OCI-LY7 (cell line): ENCODE measurements around the gene GPHN. TPM values are rescaled to one million over a fixed set of nuclear protein-coding genes. Genes with fewer than 3 reads are reported as not detected.

ENCODE experiments used
- BruUV-seq: library from RNA; stranded (reverse); fragments of 400-500 nt; replicated peaks from 2 replicates; lab custom pipeline; 2021; lab: Mats Ljungman, UMichigan
- CTCF ChIA-PET: fragments of 300-600 bp; sonication (Branson Sonifier 250); formaldehyde crosslinking; loops from one replicate; lab custom pipeline; 2022; ENCODE audit warnings: antibody characterized with exemption; ENCODE audit not compliant: unreplicated experiment; lab: Charles Lee
- POLR2A ChIA-PET: fragments of 300-600 bp; sonication (Branson Sonifier 250); formaldehyde crosslinking; loops from one replicate; lab custom pipeline; 2022; ENCODE audit warnings: antibody characterized with exemption; lab: Charles Lee
- DNase-seq: peaks from one replicate; pipeline ENCODE4 v3.0.0-alpha.2; 2015; ENCODE audit warnings: low spot score
- H2AFZ ChIP-seq: fragments of 200-600 bp; sonication (generic), shearing (Covaris generic); 2 replicates; pipeline ENCODE4 v1.6.1; 2014; ENCODE audit warnings: mild to moderate bottlenecking, antibody characterized with exemption, low read length, moderate library complexity
- H3K27ac ChIP-seq: fragments of 200-600 bp; sonication (generic); 2 replicates; pipeline ENCODE4 v1.5.1; 2014; ENCODE audit warnings: mixed run types, low read depth, mild to moderate bottlenecking, moderate library complexity, low read length, inconsistent platforms; ENCODE audit not compliant: poor library complexity, severe bottlenecking
- H3K36me3 ChIP-seq: fragments of 200-600 bp; sonication (generic); 2 replicates; pipeline ENCODE4 v1.6.1; 2014; ENCODE audit warnings: mild to moderate bottlenecking, antibody characterized with exemption, low read length, moderate library complexity, mixed read lengths; ENCODE audit not compliant: insufficient read depth
- H3K4me1 ChIP-seq: fragments of 200-600 bp; sonication (generic); 2 replicates; pipeline ENCODE4 v1.5.1; 2014; ENCODE audit warnings: mild to moderate bottlenecking, low read length; ENCODE audit not compliant: insufficient read depth, poor library complexity, severe bottlenecking
- H3K4me2 ChIP-seq: fragments of 200-600 bp; sonication (generic); 2 replicates; pipeline ENCODE4 v1.6.1; 2014; ENCODE audit warnings: mild to moderate bottlenecking, low read length
- H3K4me3 ChIP-seq: fragments of 200-600 bp; sonication (generic); 2 replicates; pipeline ENCODE4 v1.5.1; 2014; ENCODE audit warnings: mild to moderate bottlenecking, low read depth, low read length; ENCODE audit not compliant: poor library complexity, severe bottlenecking
- H3K79me2 ChIP-seq: fragments of 200-600 bp; sonication (generic); 2 replicates; pipeline ENCODE4 v1.6.1; 2016; ENCODE audit warnings: low read depth, mild to moderate bottlenecking, low read length, moderate library complexity, mixed read lengths; ENCODE audit not compliant: insufficient read depth
- H3K9me2 ChIP-seq: fragments of 200-600 bp; sonication (generic); 2 replicates; pipeline ENCODE4 v1.6.1; 2016; ENCODE audit warnings: mild to moderate bottlenecking, low read length, mixed read lengths; ENCODE audit not compliant: insufficient read depth
- H3K9me3 ChIP-seq: fragments of 200-600 bp; sonication (generic); 2 replicates; pipeline ENCODE4 v1.6.1; 2014; ENCODE audit warnings: mild to moderate bottlenecking, mixed run types, low read length, mixed read lengths
- H4K20me1 ChIP-seq: fragments of 200-600 bp; sonication (generic); 2 replicates; pipeline ENCODE4 v1.6.1; 2014; ENCODE audit warnings: mild to moderate bottlenecking, antibody characterized with exemption, low read length, moderate library complexity, mixed read lengths; ENCODE audit not compliant: insufficient read depth
- EZH2phosphoT487 ChIP-seq: fragments of 200-600 bp; sonication (generic); IDR thresholded peaks from 2 replicates; pipeline ENCODE4 v1.6.1; 2018; ENCODE audit warnings: low read depth, borderline replicate concordance, mild to moderate bottlenecking, mixed run types, antibody characterized with exemption, low read length, moderate library complexity, mixed read lengths
- intact Hi-C: fragments of 100-400 bp; cut with micrococcal nuclease; formaldehyde crosslinking; loops from one replicate; pipeline ENCODE4 v1.10.0; 2022; ENCODE audit not compliant: unreplicated experiment
- total RNA-seq, 2 experiments: library from RNA; depleted of rRNA in 1 of 2; stranded (reverse); fragments of >200 nt in 1 of 2; shearing (Covaris generic) in 1 of 2; gene quantifications; 2 replicates each; pipeline ENCODE4 v1.2.3, GENCODE V29; 2014 to 2022
- TF ChIP-seq, protein P1 (sequence below): fragments of 200-600 bp; sonication (generic); conservative IDR thresholded peaks from 2 replicates; pipeline ENCODE4 v1.5.1; 2014; ENCODE audit warnings: mild to moderate bottlenecking, antibody characterized with exemption, low read length, moderate library complexity, mixed read lengths

The GPHN gene
- total RNA-seq, 2 experiments from 2014 or later: not detected

DNA sequence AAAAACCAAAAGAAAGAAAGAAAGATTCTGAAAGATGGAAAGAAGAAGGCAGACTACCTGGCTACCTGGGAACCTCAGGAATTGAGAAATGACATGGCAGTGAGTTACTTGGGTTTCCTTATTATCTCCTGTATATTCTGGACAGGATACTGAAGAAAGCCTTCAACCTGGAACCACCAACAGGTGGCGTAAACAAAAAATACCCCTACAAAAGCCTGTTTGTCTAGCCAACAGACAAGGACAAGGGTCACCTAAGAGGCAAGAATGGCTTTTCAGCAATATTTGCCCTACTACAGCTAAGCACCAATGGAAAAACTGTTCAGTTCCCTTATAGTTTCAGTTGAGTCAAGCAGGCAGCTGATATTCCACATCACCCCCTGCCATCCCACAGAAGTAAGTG is 274.9 kb downstream of the GPHN start:
- Histone ChIP-seq H3K4me1 (no peaks in the 10 kb centered on the region), H3K4me3 (no peak overlapping the region), H3K9me2 (no peaks in the 10 kb centered on the region), H3K9me3 (no peaks in the 10 kb centered on the region), H3K79me2 (no peaks in the 10 kb centered on the region), H3K36me3 (no peaks in the 10 kb centered on the region), H4K20me1 (no peaks in the 10 kb centered on the region), H3K27ac (no peak overlapping the region), H2AFZ (no peak overlapping the region), H3K4me2 (no peak overlapping the region)
- intact Hi-C loops: no loop called here
- TF ChIP-seq EZH2phosphoT487: no peak
- TF ChIP-seq, protein P1, sequence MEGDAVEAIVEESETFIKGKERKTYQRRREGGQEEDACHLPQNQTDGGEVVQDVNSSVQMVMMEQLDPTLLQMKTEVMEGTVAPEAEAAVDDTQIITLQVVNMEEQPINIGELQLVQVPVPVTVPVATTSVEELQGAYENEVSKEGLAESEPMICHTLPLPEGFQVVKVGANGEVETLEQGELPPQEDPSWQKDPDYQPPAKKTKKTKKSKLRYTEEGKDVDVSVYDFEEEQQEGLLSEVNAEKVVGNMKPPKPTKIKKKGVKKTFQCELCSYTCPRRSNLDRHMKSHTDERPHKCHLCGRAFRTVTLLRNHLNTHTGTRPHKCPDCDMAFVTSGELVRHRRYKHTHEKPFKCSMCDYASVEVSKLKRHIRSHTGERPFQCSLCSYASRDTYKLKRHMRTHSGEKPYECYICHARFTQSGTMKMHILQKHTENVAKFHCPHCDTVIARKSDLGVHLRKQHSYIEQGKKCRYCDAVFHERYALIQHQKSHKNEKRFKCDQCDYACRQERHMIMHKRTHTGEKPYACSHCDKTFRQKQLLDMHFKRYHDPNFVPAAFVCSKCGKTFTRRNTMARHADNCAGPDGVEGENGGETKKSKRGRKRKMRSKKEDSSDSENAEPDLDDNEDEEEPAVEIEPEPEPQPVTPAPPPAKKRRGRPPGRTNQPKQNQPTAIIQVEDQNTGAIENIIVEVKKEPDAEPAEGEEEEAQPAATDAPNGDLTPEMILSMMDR: 0 out of 2 replicates have a peak, but pooled peaks have one; percentile 21
- POLR2A ChIA-PET: no interaction called here
- CTCF ChIA-PET: no interaction called here
- DNase-seq: no peak
- BruUV-seq: no TSS peak

DNA sequence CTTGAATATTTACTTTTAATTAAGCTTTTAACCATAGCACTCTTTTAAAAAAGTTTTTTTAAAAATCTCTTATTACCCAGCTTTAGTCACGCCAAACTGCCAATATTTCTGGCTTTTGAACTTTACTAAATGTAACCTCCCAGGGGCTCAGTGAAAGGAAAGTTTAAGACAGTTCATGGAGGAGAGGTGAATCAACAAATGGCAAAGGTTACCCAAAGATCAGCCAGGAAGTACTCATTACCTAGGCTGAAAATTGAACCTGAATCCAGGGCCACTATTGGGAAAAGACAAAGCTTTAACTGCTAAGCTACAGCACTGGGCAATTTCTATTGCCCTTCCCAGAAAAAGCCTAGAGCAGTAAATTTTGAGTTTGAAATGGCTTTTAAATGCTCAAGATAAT is 282.2 kb downstream of the GPHN start:
- TF ChIP-seq, protein P1: no peak
- TF ChIP-seq EZH2phosphoT487: no peak
- Histone ChIP-seq H3K9me3 (no peaks in the 10 kb centered on the region), H3K27ac (no peak overlapping the region), H3K4me2 (no peak overlapping the region), H3K9me2 (no peaks in the 10 kb centered on the region), H2AFZ (no peak overlapping the region), H3K36me3 (no peaks in the 10 kb centered on the region), H3K79me2 (no peaks in the 10 kb centered on the region), H3K4me3 (no peak overlapping the region), H3K4me1 (no peaks in the 10 kb centered on the region), H4K20me1 (no peaks in the 10 kb centered on the region)
- POLR2A ChIA-PET: interaction anchor here (0.6 to 1.1 kb wide), 2 partner anchors 12 to 14 kb away, joined by 3 to 4 read pairs; no protein-coding TSS in a partner anchor
- intact Hi-C loops: no loop called here
- no TSS peak for BruUV-seq
- CTCF ChIA-PET: no interaction called here
- no peak for DNase-seq

DNA sequence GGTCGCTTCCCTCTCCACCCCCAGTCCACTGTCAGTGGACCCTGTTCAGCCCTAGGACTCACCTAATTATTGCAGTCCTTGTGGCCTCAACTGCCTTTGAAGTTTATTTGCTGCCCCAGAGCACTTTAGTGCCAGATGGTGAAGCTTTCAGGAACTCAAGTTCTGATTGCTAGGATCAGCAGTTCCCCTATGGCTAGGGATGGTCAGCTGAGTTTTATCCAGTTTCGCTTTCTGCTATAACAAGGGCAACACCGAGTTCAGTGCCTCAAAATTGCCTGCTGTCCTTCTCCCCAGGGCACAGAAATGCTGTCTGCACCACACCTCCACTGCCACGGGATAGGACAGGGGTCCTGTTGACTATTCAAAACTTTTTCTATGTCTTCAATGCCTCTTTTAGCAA is 295.0 kb downstream of the GPHN start:
- no TSS peak for BruUV-seq
- intact Hi-C loops: no loop called here

More for the DNA sequence above, 295.0 kb downstream of the GPHN start:
- Histone ChIP-seq H3K36me3 (no peaks in the 10 kb centered on the region), H2AFZ (no peak overlapping the region), H4K20me1 (no peaks in the 10 kb centered on the region), H3K79me2 (no peaks in the 10 kb centered on the region), H3K4me1 (no peaks in the 10 kb centered on the region), H3K4me3 (no peak overlapping the region), H3K27ac (no peak overlapping the region), H3K9me2 (no peaks in the 10 kb centered on the region), H3K4me2 (no peak overlapping the region), H3K9me3 (no peaks in the 10 kb centered on the region)
- ChIA-PET POLR2A (no interaction called here), CTCF (no interaction called here)
- DNase-seq: no peak
- TF ChIP-seq, protein P1: no peak
- TF ChIP-seq EZH2phosphoT487: no peak
